Lower leg skin (tissue), 3 donors: ENCODE data around the gene MRPS17.

ENCODE experiments used
- POLR2A ChIP-seq, 2 donors: fragments of 450-650 bp; IDR thresholded peaks; one replicate each; pipeline ENCODE4 v1.6.1; 2016 to 2017; ENCODE audit warnings: antibody characterized with exemption in 2 of 2, mild to moderate bottlenecking in 1 of 2, moderate library complexity in 1 of 2
- TF ChIP-seq, protein P1 (sequence below), 3 donors: fragments of 450-650 bp; IDR thresholded peaks; one replicate each; pipeline ENCODE4 v1.5.1; 2016; ENCODE audit warnings: antibody characterized with exemption in 3 of 3, mild to moderate bottlenecking in 3 of 3, moderate library complexity in 2 of 3

DNA sequence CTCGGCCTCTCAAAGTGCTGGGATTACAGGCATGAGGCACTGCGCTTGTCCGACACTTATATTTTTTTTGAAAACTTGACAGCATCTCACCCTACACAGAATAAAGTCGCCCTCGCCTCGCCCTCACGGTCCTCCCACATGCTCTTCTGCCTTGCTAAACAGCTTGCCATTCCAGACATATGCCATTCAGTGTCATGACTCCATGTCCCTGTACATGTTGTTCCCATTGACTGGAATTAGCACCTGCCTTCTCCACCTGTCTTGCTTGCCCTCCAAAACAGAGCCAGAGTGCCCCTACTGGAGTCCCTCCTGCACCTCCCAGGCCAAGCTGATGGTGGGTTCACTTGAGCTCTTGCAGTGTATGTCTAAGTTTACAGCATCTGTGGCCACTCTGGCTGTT is 18.9 kb downstream of the MRPS17 start:
- TF ChIP-seq, protein P1, sequence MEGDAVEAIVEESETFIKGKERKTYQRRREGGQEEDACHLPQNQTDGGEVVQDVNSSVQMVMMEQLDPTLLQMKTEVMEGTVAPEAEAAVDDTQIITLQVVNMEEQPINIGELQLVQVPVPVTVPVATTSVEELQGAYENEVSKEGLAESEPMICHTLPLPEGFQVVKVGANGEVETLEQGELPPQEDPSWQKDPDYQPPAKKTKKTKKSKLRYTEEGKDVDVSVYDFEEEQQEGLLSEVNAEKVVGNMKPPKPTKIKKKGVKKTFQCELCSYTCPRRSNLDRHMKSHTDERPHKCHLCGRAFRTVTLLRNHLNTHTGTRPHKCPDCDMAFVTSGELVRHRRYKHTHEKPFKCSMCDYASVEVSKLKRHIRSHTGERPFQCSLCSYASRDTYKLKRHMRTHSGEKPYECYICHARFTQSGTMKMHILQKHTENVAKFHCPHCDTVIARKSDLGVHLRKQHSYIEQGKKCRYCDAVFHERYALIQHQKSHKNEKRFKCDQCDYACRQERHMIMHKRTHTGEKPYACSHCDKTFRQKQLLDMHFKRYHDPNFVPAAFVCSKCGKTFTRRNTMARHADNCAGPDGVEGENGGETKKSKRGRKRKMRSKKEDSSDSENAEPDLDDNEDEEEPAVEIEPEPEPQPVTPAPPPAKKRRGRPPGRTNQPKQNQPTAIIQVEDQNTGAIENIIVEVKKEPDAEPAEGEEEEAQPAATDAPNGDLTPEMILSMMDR (IDR thresholded peaks at IDR 0.05) = no peak
- no peak for TF ChIP-seq POLR2A (IDR thresholded peaks at IDR 0.05)
